Coronary artery (tissue), 2 donors: ENCODE data around the gene MARVELD3.

Experiments
- DNase-seq: peaks from one replicate; pipeline ENCODE4 v3.0.0-alpha.2; 2017; ENCODE audit warnings: low spot score
- H3K27ac ChIP-seq, 2 donors: fragments of 200-600 bp; sonication (generic); one replicate each; pipeline ENCODE4 v1.5.1; 2016 to 2019
- H3K4me3 ChIP-seq: fragments of 200-600 bp; sonication (generic); 2 replicates; pipeline ENCODE4 v1.5.1; 2016; ENCODE audit warnings: mild to moderate bottlenecking, moderate library complexity
- CTCF ChIP-seq: fragments of 200-600 bp; sonication (generic); IDR thresholded peaks from one replicate; pipeline ENCODE4 v1.5.1; 2019; ENCODE audit warnings: antibody characterized with exemption

Gene MARVELD3

DNA sequence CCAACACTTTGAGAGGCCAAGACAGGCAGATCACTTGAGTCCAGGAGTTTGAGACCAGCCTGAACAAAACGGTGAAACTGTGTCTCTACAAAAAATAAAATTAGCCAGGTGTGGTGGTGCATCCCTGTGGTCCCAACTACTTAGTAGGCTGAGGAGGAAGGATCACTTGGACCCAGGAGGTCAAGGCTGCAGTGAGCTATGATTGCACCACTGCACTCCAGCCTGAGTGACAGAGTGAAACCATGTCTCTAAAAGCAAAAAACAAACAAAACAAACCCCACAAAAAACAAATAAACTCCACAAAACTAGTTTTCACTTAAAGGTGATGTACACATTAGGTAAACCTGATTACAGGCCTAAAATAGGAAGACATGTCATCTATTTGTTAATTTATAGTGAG lies 40.3 kb downstream of the MARVELD3 start:
- Histone ChIP-seq H3K27ac (no peak overlapping the region), H3K4me3 (no peak overlapping the region)

GRCh38 chr16:71666928-71667707 lies 41.1 kb downstream of the MARVELD3 start:
- Histone ChIP-seq H3K4me3 (no peak overlapping the region), H3K27ac (no peak overlapping the region)
- TF ChIP-seq CTCF = no peak
- DNase-seq = no peak

More for the DNA sequence above, 40.3 kb downstream of the MARVELD3 start:
- TF ChIP-seq CTCF = no peak
- no peak for DNase-seq

DNA sequence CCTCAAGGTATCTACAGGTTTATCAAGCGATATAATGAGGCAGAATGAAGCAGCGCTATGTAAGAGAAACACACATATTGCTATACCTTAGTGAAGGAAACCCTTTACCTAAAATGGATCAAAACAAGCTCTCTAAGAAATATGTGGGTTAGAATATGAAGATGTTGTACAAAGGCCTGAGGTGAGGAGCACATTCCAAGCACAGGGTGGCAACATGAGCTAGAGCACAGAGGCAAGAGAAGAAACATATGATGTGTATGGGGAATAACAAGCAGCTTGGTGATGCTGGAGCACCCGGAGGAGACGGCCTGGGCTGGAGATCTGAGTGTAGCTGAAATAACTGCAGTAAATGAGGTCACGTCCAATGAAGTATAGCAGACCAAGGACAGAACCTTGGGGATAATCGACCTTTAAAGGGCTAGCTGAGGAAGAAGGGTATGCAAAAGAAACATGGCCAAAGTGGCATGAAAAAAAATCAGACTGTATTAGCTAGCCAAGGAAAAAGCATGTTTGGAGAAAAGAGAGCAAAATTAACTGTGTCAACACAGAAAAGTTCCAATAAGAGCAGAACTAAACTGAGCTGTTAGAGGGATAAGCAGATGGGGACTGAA lies 44.0 kb downstream of the MARVELD3 start:
- DNase-seq = no peak
- Histone ChIP-seq H3K4me3 (no peak overlapping the region), H3K27ac (no peak overlapping the region)
- no peak for TF ChIP-seq CTCF

- Histone ChIP-seq H3K4me3 (no peak overlapping the region), H3K27ac (no peak overlapping the region)
- no peak for DNase-seq
- no peak for TF ChIP-seq CTCF
These were observed 44.6 kb downstream of the MARVELD3 start for GRCh38 chr16:71670537-71670936.

GRCh38 chr16:71671165-71671564 lies 45.2 kb downstream of the MARVELD3 start:
- TF ChIP-seq CTCF = no peak
- Histone ChIP-seq H3K4me3 (no peak overlapping the region), H3K27ac (no peak overlapping the region)
- no peak for DNase-seq

- Histone ChIP-seq H3K27ac (no peak overlapping the region), H3K4me3 (no peak overlapping the region)
- DNase-seq = no peak
- no peak for TF ChIP-seq CTCF
These were observed 46.1 kb downstream of the MARVELD3 start for GRCh38 chr16:71672125-71672524.
